T47D (cell line): ENCODE data around the gene PAQR7.
A peak's percentile ranks its signal among the peaks of the same experiment; 100 is the strongest.

ENCODE experiments used
- DNase-seq, 2 experiments: peaks; one replicate each; pipeline versions ENCODE4 v3.0.0 to v3.0.0-alpha.2; 2011 to 2012; ENCODE audit warnings: low read depth in 1 of 2, low spot score in 1 of 2
- JUND ChIP-seq: IDR thresholded peaks from 2 replicates; pipeline ENCODE4 v1.6.1; 2012; ENCODE audit warnings: low read depth
- in situ Hi-C: cut with HindIII; loops from 2 replicates; pipeline ENCODE4 v1.10.0; 2016; ENCODE audit warnings: low sequenced_read_pairs, low pct_unique_long_range_greater_than_20kb

Gene PAQR7

DNA sequence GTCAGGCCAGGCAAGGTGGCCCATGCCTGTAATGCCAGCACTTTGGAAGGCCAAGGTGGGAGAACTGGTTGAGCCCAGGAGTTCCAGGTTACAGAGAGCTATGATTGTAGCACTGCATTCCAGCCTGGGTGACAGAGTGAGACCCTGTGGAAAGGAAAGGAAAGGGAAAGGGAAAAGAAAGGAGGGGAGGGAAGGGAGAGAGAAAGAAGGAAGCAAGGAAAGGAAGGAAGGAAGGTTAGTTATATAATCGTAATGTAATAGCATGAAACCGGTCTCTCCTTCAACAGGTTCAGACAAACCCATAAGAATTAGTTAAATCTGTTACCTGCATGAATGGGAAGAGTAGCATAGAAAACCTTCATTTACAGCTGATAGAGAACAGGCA, 1.2 kb upstream of the PAQR7 start:
- peak in 1 of 2 experiments; percentile 31 for DNase-seq
- in situ Hi-C loops = no loop called here
- no peak for TF ChIP-seq JUND

DNA sequence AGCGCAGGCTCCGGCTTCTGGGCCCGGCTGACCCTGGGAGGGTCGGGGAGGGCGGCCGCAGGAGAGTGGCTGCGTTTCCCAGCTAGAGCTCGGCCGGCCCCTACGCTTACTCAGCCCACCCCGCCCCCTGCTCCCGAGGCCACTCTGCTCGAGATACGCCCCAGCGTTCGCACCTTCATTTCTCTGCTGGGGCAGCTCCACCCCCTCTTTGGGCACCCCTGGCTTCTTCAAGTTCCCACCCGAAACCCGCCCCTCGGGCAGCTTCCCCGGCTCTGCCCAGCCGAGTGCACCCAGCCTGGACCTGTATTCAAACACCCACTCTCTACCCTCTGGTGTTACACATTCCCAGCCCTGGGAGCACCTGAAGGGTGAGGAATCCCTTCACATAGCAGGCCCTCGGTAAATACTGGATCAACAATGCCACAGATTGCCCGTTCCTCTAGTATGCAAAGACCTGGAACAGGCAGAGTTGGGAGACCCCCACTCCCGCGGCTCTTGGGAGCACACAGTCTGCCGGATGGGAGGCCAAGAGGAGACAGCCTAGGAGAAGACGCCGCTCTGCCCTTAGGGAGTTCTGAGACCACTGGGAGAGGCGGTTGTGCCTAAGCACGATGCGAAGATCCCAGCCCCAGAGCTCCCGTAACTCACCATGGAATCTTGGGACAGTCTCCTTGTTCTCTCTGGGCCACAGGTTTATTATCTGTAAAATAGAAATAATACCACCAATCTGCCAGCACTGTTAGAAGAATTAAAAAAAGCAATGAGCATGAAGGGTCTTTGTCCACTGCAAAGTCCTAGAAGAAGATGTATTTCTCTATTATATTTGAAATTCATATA, 566 bp upstream of the PAQR7 start:
- no peak for TF ChIP-seq JUND
- no peak for DNase-seq
- in situ Hi-C loops = no loop called here

DNA sequence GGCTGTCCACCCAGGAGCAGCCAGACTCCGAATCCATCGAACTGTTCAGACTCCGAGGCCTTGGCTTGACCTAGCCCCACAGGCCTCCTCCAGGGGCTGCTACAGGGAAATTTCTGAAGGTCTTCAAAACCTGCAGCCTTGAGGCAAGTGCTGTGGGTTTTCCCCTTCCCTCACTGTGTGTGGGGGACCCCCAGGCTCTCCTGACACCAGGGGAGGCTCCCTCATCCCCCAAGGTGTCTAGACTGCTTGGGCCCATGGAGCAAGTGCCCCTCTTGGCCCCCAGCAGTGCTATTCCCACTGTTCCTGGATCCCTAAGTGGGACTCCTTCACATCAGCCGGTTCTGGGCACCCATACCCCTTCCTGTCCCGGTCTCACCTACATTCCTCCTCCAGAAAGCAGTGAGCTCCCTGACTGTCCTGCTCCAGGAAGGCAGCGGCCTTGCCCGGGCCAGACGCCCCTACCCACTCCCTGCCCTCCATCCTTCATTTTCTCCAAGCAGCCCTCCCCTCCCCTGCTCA, 814 bp downstream of the PAQR7 start:
- DNase-seq = no peak
- no peak for TF ChIP-seq JUND
- in situ Hi-C loops = no loop called here

DNA sequence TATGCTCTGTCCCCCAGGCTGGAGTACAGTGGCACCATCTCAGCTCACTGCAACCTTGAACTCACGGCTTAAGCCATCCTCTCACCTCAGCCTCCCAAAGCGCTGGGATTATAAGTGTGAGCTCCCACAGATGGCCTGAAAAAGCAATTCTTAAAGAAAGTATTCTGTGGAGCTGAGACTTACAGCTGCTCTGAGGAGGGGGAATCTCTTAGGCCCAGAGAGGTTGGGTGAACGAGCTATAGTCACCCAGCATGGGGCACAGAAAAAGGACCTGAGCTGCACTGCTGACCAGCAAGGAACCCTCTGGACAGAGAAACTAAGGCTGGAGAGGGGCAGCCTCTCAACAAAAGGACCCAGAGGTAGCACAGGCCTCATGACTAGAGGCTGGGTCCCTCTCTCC, 1.3 kb downstream of the PAQR7 start:
- no peak for DNase-seq
- in situ Hi-C loops = no loop called here
- no peak for TF ChIP-seq JUND

DNA sequence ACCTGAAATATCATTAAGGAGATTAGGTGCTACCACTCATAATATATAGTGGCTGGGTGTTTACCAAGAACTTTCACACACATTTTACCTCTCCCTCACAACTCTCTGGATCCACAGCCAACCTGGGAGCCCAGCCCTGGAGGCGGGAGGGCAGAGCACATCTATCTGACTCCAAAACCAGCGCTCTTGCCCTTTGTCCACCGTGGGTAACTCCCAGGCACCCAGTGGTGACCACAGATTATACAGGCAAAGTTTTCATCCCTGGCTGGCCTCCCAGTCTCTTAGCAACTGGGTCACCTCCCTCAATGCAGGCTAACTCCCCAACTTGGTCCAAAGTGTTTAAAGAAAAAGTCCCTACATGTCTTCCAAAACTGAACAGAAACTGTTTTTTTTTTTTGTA, 2.4 kb downstream of the PAQR7 start:
- in situ Hi-C loops = no loop called here
- no peak for DNase-seq
- TF ChIP-seq JUND = no peak

DNA sequence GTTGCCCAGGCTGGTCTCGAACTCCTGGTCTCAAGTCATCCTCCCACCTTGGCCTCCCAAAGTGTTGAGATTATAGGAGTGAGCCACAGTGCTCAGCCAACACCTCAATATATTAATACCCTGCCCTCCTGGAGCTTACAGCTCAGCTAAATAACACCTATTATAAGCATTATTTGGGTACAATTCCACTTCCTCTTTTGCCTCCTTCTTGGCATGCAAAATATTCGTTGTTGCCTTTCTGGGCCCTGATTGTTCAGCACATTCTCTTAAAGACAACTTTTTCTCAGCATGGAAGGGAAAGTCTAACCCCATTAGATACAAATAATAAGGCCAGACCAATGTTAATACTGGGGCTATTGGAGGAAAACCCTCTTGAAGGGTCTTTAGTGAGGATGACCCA, 2.8 kb downstream of the PAQR7 start:
- no peak for DNase-seq
- in situ Hi-C loops = no loop called here
- TF ChIP-seq JUND = no peak

DNA sequence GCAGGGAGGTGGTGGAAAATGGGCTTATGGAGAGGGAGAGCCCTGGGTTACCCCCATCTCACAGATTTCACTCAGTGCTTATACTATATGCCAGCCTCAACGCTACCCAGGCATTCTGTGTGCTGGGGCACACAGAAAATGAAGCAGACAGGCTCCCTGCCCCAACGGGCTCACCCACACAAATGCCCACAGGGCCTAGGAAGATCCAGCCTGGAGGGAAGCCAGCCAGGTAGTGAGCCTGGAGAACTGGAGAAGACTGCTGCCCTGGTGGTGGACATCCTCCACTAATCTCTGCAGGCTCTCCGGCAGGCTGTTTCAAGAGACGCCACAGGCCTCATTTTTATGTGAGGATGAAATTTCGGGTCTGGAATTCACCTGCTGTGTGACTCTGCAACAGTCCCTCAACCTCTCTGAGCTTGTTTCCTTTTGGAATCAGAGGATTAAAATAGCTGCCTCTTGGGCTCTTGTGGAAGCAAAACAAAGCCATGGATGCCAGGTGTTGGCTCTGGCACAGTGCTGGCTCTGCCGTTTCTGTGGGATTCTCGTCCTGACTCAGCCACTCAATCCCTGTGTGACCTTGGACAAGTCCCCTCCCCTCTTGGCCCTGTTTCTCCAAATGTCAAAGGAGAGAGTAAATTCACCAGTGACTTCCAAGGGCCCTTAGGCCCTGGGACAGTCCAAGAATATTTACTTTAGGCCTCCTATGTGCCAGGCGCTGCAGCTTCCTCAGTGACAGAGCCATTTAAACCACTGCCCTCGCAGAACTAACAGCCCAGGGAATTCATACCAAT, 3.6 kb downstream of the PAQR7 start:
- DNase-seq = peak in 1 of 2 experiments; percentile 89
- TF ChIP-seq JUND = no peak
- in situ Hi-C loops = no loop called here

DNA sequence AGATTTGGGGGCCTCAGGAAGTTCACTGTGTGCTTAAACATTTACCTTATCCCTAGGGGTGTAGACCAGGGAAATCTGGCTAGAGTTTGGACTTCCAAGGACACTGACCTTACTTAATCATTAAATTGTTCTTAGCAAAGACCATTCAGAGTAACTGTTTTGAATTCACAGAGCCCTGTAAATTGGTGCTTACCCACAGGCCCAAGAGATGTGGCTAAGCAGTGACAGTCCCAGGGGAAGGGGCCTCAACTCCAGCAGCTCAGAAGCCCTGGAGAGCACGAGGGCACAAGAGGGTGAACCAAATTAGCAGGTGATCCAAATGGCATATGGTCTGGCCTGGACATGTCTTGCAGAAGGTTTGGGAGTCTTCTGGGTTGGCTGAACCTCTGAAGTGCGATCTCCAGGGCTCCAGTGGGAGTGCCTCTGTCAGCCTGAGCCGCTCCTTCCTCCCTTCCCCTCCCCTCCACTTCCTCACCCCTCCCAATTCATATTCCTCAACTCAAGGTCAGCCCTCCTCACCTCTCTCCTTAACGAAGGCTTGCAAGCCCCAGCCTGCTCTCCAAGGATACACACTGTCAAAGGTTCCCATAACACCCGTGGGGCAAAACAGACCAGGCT, 4.3 kb downstream of the PAQR7 start:
- in situ Hi-C loops = no loop called here
- TF ChIP-seq JUND = no peak
- DNase-seq = no peak

DNA sequence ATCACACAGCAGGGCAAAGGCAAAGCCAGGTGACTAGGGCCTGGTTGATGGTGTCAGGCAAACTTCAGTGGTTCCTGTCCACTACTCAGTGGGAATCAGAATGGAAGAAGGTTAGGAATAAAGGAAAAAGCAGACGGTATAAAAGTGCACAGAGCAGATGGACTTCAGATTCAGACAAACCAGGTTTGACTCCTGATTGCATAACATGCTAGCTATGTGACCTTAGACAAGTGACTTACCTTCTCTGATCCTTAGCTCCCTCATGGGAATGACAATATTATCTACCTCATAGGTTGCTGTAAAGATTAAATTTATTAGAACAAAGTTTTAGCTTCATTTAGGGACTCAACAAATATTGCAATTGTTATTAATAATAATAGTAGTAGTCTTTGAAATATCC, 4.9 kb downstream of the PAQR7 start:
- in situ Hi-C loops = no loop called here
- TF ChIP-seq JUND = no peak
- no peak for DNase-seq

DNA sequence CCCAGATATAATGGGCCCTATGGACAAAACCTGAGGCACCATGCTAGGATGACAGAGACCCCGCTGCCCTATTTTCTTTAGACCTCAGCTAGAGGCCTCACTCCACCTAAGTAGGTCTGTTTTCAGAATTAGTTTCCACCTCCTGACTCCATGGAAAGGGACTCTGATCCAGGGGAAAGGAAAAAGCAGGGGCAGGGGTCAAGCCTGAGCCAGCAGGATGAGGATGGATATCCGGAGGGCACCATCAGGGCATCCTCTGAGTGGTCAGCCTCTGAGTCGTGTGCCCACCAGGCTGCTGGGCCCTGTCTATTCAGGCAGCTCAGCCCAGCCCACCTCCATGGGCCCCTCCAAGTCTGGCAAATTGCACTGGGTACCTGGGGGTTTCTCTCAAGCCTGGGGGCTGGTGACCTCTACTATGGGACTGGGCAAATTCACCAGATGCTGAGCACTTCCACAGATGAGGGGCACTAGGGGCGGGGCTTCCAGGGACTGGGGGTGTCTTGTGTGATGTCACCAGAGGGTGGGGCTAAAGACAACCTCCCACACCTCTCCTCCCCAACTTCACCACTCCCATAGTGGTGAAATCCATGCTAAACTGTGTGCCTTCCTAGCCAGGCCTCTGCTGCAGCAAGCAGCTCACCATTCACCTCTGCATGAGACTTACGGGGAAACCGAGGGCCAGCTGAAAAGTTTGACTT, 5.5 kb downstream of the PAQR7 start:
- in situ Hi-C loops = no loop called here
- no peak for TF ChIP-seq JUND

DNA sequence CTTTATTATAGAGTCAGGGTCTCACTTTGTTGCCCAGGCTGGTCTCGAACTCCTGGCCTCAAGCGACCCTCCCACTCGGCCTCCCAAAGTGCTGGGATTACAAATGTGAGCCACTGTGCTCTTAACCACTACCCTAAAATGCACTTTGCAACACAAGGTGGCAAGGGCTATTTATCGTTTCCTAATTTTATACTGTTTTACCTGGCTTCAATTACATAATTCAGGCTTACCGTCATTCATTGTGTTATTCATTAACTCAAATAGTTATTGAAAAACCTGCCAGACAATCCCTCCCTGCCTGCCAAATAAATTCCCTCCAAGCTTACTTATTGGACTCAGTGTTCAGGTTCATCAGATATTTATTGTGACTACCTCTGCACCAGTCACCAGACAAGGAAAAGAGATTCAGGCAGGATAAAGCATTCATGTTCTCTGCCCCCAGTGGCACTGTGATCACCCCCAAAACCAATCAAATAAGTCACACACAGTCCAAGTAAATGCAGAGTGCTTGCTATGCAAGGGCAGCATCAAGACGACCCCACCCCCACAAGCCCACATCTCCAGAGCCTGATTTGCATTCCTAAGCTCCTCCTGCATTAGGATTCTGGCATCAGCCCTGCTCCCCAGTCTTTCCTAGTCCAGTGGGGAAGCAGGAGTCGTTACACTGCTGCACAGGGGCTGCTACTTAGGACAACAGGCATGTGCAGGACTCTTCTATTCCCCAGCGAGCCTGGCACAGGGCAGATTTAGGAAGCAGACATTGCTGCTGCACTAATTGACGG, 8.1 kb downstream of the PAQR7 start:
- DNase-seq = no peak
- TF ChIP-seq JUND = no peak
- in situ Hi-C loops = no loop called here

More for the DNA sequence above, 5.5 kb downstream of the PAQR7 start:
- no peak for DNase-seq
